B cell (primary cell): ENCODE measurements around the gene SHROOM2.

ENCODE experiments used
- CTCF ChIP-seq: fragments of 200-600 bp; IDR thresholded peaks from one replicate; pipeline ENCODE4 v1.8.0; 2022; ENCODE audit warnings: antibody characterized with exemption, mild to moderate bottlenecking
- EZH2 ChIP-seq: IDR thresholded peaks from 2 replicates; pipeline ENCODE4 v1.6.1; 2012; ENCODE audit warnings: borderline replicate concordance, low read depth, mild to moderate bottlenecking, moderate library complexity, low read length; ENCODE audit not compliant: insufficient read depth, poor library complexity, severe bottlenecking

- TF ChIP-seq CTCF: no peak
- TF ChIP-seq EZH2: no peak
These were observed 4.6 kb downstream of the SHROOM2 start for GRCh38 chrX:9790866-9791265.
